ENCODE data around the gene MACROD2.

DNA sequence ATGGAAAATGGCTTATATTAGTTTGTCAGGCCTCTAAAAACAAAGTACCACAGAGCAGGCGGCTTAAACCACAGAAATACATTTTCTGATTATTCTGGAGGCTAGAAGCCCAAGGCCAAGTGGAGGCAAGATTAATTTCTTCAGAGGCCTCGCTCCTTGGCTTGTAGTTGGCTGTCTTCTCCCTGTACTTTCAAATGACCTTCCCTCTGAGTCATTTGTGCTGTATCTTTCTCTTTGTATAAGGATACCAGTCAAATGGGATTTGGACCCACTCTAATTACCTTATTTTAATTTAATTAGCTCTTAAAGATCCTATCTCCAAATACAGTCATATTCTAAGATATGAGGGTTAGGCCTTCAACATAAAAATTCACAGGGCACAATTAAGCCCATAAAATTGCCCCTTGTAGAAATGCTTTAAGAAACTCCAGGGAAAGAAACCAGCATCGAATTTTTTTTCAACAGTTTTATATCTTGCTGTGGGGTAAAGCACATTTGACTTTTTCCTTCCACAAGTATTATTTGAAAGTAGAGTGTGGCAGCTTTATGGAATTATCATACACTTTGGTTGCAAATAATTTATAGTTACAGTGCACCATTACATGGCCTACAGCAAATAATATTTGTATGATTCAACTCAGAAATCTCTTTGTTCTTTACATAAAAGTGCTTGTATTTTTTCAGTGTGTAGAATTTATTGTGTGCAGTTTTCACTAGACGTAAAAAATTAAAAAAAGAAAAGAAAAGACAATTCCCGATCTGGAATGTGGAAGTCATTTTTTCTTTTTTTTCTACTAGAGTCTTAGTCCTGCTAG, 1871.8 kb downstream of the MACROD2 start:
- TF ChIP-seq, protein P1, sequence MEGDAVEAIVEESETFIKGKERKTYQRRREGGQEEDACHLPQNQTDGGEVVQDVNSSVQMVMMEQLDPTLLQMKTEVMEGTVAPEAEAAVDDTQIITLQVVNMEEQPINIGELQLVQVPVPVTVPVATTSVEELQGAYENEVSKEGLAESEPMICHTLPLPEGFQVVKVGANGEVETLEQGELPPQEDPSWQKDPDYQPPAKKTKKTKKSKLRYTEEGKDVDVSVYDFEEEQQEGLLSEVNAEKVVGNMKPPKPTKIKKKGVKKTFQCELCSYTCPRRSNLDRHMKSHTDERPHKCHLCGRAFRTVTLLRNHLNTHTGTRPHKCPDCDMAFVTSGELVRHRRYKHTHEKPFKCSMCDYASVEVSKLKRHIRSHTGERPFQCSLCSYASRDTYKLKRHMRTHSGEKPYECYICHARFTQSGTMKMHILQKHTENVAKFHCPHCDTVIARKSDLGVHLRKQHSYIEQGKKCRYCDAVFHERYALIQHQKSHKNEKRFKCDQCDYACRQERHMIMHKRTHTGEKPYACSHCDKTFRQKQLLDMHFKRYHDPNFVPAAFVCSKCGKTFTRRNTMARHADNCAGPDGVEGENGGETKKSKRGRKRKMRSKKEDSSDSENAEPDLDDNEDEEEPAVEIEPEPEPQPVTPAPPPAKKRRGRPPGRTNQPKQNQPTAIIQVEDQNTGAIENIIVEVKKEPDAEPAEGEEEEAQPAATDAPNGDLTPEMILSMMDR (IDR thresholded peaks at IDR 0.05): no peak
- no peak for TF ChIP-seq EZH2 (IDR thresholded peaks at IDR 0.05; ENCODE audit: borderline replicate concordance, insufficient read depth, low read depth, low read length, poor library complexity, severe bottlenecking)
